Measurements from ENCODE around the gene HYAL1. TPM values are rescaled to one million over a fixed set of nuclear protein-coding genes. Genes with fewer than 3 reads are reported as not detected.

Gene HYAL1, protein sequence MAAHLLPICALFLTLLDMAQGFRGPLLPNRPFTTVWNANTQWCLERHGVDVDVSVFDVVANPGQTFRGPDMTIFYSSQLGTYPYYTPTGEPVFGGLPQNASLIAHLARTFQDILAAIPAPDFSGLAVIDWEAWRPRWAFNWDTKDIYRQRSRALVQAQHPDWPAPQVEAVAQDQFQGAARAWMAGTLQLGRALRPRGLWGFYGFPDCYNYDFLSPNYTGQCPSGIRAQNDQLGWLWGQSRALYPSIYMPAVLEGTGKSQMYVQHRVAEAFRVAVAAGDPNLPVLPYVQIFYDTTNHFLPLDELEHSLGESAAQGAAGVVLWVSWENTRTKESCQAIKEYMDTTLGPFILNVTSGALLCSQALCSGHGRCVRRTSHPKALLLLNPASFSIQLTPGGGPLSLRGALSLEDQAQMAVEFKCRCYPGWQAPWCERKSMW
- total RNA-seq = under 1 TPM; 0.25 to 0.26 TPM

DNA sequence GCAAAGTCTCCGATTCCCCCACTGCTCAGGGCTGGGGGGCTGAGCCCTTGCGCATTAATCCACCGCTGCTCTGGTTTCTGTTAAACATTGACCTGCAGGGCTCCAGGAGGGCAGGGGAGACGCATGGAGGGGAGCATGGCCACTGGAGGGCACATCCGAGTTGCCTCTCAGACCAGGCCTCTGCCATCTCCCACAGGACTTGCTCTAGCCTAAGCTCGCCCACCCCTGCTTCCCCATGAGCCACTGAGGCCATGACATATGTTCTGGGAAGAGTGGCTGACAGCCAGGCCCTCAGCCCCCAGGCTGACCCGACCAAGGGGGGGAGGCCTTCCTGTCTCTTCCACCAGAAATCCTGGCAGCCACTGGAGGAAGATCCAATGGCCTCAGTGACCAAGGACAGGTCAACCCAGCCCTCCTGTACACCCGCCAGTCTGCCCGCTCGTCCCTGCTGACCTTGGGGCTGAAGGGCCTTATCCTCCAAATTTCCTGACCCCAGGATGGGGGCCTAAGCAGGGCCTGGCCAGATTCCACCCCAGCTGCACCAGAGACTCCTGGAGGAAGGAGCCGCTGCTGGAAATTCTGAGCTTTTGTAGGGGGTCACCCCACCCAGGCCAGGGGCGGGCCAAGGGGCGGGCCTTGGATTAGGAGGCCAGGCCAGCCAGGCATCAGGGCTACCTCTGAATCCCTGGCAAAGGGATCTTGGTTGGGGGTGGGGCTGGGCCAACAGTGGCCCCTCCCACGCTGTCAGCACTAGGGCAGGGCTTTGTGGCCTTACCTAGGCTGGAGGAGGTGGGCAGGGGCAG lies at the start of gene HYAL1:
TSS of gene HYAL1 (minus strand) at position 562 of the 803 bp plus-strand sequence. CDS start 618 bp downstream, outside the sequence.
- peaks cover 16 to 17% of the 10 kb centered on the region in 2 donors for H3K4me1 Mint-ChIP-seq (ENCODE audit: low read depth in 2 of 2)
- no peak for DNase-seq (ENCODE audit: low spot score)
- H3K4me3 Mint-ChIP-seq = no peak within 1 kb of the TSS
- H3K27ac Mint-ChIP-seq = no peak within 1 kb of the TSS
- no peak for ATAC-seq
- no peaks in the 10 kb centered on the region for H3K27me3 Mint-ChIP-seq
- no peaks in the 10 kb centered on the region for H3K36me3 Mint-ChIP-seq
- no peaks in the 10 kb centered on the region for H3K9me3 Mint-ChIP-seq

DNA sequence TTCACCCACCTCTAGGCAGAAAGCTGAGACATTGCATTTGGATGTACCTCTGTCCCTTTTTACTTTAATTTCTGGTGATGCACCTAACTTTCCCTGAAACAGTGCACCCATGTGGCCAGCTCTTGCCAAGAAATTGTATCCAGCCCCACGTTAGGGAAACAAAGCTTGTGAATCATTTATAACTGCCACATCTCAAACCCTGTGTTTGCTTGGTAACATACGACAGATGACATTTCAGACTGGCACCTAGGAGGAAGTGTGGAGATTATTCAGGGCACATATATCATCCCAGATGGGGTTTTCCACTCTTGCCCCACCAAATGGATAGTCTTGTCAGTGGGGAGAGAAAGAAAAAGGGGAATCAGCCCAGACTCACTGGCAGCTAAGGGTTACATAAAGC lies 49.4 kb upstream of the HYAL1 start:
- Mint-ChIP-seq H3K9me3 (no peaks in the 10 kb centered on the region), H3K27ac (peak overlapping the region in 1 of 2 donors; percentile 45), H3K4me3 (no peak overlapping the region), H3K4me1 (ENCODE audit: low read depth in 2 of 2) (peaks cover 40 to 57% of the 10 kb centered on the region in 2 donors), H3K27me3 (no peaks in the 10 kb centered on the region), H3K36me3 (peaks cover 6% of the 10 kb centered on the region)
- ATAC-seq (no peak), DNase-seq (ENCODE audit: low spot score) (no peak)

DNA sequence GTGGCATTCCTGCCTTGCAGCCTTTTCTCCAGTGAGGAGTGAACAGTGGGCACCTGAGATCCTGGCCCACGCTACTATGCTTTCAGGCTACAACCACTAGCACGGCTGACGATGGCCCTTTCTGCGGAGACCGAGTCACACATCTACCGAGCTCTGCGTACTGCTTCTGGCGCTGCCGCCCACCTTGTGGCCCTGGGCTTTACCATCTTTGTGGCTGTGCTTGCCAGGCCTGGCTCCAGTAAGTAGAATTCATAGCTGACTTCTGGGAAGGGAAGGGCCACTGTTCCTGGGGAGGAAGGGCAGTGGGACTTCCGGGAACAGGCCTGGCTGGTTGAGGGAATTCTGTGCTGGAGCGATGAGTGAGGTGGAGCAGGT lies 47.9 kb upstream of the HYAL1 start:
- Mint-ChIP-seq H3K4me3 (peak overlapping the region; percentile 98), H3K36me3 (peaks cover 6% of the 10 kb centered on the region), H3K4me1 (ENCODE audit: low read depth in 2 of 2) (peaks cover 35 to 47% of the 10 kb centered on the region in 2 donors)

DNA sequence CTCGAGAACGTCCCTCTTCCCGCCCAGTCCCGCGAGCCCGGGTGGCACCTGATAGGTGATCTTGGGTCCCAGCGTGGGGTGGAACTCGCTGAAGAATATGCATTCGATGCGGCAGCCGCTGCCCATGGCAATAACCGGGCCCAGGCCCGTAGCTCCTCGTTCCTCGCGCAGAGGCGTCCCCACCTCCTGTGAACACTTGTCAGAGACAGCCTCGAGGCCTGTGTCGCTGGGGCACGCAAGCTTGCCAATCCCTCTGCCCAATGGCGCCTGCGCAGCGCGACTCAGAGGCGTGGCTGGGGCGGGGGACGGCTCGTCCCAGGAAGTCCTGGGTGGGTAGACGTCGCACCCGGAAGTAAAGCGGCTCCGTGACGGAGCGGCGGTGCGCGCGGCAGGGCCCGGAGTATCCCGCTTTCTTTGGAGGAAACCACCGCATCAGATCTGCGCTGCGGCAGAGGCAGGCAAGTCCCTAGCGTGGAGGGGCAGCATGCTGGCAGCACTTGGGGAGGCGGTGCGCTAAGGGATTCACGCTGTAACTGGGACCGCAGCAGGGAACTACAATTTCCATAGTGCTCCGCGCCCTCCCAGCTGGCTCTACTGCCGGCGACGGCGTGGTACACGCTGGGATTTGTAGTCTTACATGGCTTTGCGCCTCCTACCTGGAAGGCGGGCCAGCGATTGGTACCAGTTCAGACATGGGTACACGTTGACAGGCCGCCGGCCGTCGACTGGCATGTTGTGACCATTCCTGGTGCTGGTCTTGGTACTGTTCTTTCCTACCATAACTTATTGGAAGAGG lies 47.4 kb upstream of the HYAL1 start, which contains the start of the genes CYB561D2 and NPRL2:
TSS of gene CYB561D2 (plus strand) at position 336 of the 796 bp plus-strand sequence. CDS start 572 bp downstream, outside the sequence.
TSS of gene NPRL2 (minus strand) at position 249 of the 796 bp plus-strand sequence. CDS start at position 126, 123 bp downstream.
- no peaks in the 10 kb centered on the region for H3K27me3 Mint-ChIP-seq
- H3K4me3 Mint-ChIP-seq = peak within 1 kb of the TSS; percentile 98
- H3K27ac Mint-ChIP-seq = peak within 1 kb of the TSS; percentile 93 to 96
- peak; percentile 99 for DNase-seq (ENCODE audit: low spot score)
- H3K4me1 Mint-ChIP-seq (ENCODE audit: low read depth in 2 of 2) = peaks cover 41 to 51% of the 10 kb centered on the region in 2 donors
- H3K36me3 Mint-ChIP-seq = peaks cover 6% of the 10 kb centered on the region
- no peaks in the 10 kb centered on the region for H3K9me3 Mint-ChIP-seq
- peak; percentile 95 to 96 for ATAC-seq

More for the DNA sequence above, 47.9 kb upstream of the HYAL1 start:
- H3K27ac Mint-ChIP-seq = peak overlapping the region; percentile 93 to 96
- no peak for DNase-seq (ENCODE audit: low spot score)
- no peaks in the 10 kb centered on the region for H3K27me3 Mint-ChIP-seq
- no peak for ATAC-seq
- H3K9me3 Mint-ChIP-seq = no peaks in the 10 kb centered on the region

DNA sequence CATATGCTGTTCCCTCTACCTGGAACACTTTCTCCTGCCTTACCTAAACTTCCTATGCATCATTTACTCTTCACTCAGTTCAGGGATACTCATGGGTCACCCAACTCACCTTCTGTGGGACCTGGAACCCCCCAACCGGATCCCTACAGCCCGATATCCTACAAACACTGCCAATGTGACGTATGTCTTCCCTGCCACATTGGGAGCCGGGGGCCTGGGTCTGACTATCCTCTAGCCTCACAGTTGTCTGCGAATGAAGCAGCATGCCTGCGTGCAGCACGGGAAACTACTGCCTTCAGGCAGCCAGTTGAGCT lies 46.8 kb upstream of the HYAL1 start:
- H3K4me1 Mint-ChIP-seq (ENCODE audit: low read depth in 2 of 2) = peaks cover 42 to 47% of the 10 kb centered on the region in 2 donors
- peak overlapping the region; percentile 93 to 96 for H3K27ac Mint-ChIP-seq
- H3K4me3 Mint-ChIP-seq = peak overlapping the region; percentile 98
- no peaks in the 10 kb centered on the region for H3K27me3 Mint-ChIP-seq
- no peak for ATAC-seq
- H3K36me3 Mint-ChIP-seq = peaks cover 6% of the 10 kb centered on the region
- no peak for DNase-seq (ENCODE audit: low spot score)
- no peaks in the 10 kb centered on the region for H3K9me3 Mint-ChIP-seq

DNA sequence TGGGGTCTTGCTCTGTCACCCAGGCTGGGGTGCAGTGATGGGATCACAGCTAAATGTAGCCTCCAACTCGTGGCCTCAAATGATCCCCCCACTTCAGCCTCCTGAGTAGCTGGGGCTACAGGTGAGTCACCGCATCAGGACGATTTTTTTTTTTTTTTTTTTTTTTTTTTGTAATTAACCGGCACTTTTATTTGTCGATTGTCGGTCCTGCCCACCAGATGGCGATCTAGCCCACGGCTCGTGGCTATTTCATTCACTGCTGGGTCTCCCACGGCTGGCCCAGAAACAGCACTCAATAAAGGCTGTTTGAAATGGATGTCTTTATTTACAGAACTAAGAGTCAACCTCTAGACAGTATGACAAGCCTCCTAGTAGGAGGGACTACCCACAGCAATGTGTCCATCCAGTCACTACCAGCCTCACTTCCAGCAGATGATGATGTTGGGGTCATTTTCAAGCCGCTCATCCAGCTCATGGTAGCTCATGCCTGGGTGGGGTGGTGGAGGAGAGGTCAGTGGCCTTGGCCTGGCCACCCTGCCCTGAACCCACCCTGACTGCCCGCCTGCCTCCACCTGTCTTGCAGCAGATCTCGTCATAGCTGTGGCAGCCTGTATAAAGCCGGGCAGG lies 43.9 kb upstream of the HYAL1 start:
- Mint-ChIP-seq H3K4me3 (no peak overlapping the region), H3K27ac (peak overlapping the region in 1 of 2 donors; percentile 43), H3K36me3 (no peaks in the 10 kb centered on the region), H3K27me3 (no peaks in the 10 kb centered on the region), H3K9me3 (no peaks in the 10 kb centered on the region), H3K4me1 (ENCODE audit: low read depth in 2 of 2) (peaks cover 42 to 53% of the 10 kb centered on the region in 2 donors)
- no peak for ATAC-seq
- DNase-seq (ENCODE audit: low spot score) = no peak

DNA sequence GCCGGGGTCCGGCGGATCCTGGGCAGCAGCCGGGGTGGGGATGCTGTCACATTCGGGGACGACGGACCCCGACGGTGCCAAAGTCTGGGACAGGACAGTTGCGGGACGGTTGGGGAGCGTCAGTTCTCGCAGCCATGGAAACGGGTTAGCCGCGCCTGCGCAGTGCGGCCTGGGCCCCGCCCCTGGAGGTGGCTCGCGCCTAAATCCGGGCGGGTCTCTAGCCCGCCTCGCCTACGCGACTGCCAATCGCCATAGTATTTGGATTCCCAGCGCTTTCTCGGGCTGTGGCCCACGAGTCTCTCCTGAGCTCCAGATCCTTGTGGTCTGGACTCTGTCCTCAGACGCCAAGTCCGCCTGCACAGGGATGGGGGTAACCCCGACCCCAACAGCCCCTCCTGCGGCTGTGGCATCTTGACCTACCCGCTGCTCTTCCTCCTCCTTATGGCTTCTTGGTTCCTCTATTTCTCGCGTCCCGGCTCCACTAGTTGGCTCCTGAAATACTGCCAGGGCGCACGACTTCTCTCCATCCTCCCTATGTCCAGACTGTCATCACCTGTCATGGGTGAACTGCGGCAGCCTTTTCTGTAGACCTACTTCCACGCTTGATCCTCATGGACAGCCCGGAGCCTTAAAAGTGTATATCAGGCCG lies 42.3 kb upstream of the HYAL1 start, which contains the start of gene ZMYND10:
TSS of gene ZMYND10 (minus strand) at position 147 of the 649 bp plus-strand sequence. CDS start 153 bp downstream, outside the sequence.
- H3K27me3 Mint-ChIP-seq = no peaks in the 10 kb centered on the region

DNA sequence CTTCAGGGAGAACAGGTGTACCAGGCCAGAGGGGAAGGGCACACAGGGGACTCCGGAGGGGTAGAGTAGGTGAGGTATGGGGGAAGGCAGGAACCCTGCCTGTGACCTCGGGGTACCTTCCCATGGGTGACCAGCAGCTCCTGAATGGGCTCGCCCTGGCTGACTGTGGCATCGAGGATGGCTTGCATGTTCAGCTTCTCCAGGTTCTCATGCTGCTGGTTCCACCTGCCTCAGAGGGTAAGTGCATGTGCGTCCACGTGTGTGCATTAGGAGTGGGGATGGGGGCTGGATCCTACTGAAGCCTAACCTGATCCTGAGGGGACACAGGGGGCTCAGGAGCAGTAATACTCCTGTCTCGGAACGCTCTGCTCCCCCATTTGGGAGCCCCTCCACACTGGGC lies 41.6 kb upstream of the HYAL1 start:
- no peak for DNase-seq (ENCODE audit: low spot score)
- H3K27me3 Mint-ChIP-seq = no peaks in the 10 kb centered on the region
- H3K4me3 Mint-ChIP-seq = no peak overlapping the region
- no peaks in the 10 kb centered on the region for H3K9me3 Mint-ChIP-seq
- ATAC-seq = no peak
- H3K27ac Mint-ChIP-seq = no peak overlapping the region
- H3K36me3 Mint-ChIP-seq = no peaks in the 10 kb centered on the region
- H3K4me1 Mint-ChIP-seq (ENCODE audit: low read depth in 2 of 2) = peaks cover 36 to 52% of the 10 kb centered on the region in 2 donors

More for the DNA sequence above, 42.3 kb upstream of the HYAL1 start, which contains the start of gene ZMYND10:
- peak within 1 kb of the TSS; percentile 77 for H3K4me3 Mint-ChIP-seq
- H3K9me3 Mint-ChIP-seq = no peaks in the 10 kb centered on the region
- H3K36me3 Mint-ChIP-seq = no peaks in the 10 kb centered on the region
- peak; percentile 83 for DNase-seq (ENCODE audit: low spot score)
- H3K27ac Mint-ChIP-seq = peak within 1 kb of the TSS in 1 of 2 donors; percentile 63
- peaks cover 41 to 55% of the 10 kb centered on the region in 2 donors for H3K4me1 Mint-ChIP-seq (ENCODE audit: low read depth in 2 of 2)
- peak in 1 of 2 donors; percentile 34 for ATAC-seq

DNA sequence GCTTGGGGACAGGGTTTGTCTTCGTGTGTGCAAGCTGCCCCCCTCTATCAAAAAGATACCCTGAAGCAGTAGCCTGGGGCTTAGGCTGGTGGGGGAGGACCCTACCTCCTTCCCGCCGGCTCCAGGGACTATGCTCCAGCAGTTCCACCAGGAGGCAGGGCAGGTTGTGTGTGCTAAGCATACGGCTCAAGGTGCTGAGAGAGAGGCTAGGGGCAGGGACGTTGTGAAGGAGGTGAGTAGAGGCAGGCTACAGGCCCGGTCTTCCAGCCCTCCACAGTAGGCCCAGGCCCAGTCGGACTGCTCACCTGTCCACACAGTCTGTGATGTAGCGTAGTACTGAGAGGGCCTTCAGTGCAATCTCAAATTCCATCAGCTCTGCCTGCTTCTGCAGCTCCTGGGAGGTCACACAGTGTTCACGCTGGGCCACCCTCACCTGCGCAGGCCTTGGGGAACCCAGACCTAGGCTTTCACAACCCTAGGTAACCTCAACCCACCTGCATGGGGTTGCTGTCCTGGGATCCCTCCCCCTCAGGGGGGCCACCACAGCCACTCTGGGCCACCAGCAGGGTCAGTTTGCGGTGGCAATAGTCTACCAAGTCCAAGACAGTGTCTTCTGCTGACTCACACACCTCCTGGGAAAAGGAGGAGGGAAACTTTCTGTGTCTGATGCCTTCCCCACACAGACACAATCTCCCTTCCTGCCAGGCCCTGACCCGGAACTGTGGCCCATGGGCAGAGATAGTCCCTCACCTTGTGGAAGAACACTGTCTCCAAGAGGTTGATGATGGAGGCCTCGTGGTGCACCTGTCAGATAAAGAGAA lies 39.6 kb upstream of the HYAL1 start:
- H3K9me3 Mint-ChIP-seq = no peaks in the 10 kb centered on the region
- peaks cover 44 to 55% of the 10 kb centered on the region in 2 donors for H3K4me1 Mint-ChIP-seq (ENCODE audit: low read depth in 2 of 2)
- no peaks in the 10 kb centered on the region for H3K36me3 Mint-ChIP-seq
- no peak overlapping the region for H3K4me3 Mint-ChIP-seq
- ATAC-seq = no peak
- DNase-seq (ENCODE audit: low spot score) = no peak
- no peaks in the 10 kb centered on the region for H3K27me3 Mint-ChIP-seq
- peak overlapping the region in 1 of 2 donors; percentile 17 for H3K27ac Mint-ChIP-seq

DNA sequence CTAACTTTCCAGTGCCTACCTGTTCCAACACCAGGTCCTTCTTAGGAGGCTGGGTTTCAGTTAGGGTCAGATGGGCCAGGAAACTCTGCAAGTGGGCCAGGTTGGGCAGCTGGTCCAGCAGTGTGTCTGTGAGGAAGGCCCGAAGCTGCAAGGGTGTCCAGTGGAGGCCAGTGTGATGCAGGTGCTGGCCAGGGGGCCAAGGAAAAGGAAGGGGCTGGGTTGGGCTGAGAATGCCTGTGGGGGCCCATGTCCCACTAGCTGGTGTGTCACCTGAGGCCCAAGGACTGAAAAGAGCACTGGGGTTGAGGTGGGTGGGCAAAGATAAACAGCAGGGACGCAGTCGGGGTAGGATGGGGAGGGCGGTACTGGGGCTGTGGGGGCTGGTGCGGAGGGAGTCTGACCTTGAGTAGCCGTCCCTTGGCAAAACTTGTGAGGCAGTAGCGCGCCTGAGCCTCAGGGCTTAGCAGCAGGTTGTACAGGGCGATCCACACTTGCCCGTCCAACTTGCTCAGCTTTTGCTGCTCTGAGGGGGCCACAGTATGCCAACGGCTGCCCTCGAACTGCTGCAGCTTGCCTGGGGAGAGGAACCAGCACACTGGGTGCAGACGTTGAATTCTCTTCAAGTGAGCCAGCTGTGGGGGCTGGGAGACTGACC lies 38.7 kb upstream of the HYAL1 start:
- Mint-ChIP-seq H3K9me3 (no peaks in the 10 kb centered on the region), H3K4me1 (ENCODE audit: low read depth in 2 of 2) (peaks cover 38 to 53% of the 10 kb centered on the region in 2 donors), H3K27ac (no peak overlapping the region), H3K36me3 (no peaks in the 10 kb centered on the region), H3K4me3 (no peak overlapping the region), H3K27me3 (no peaks in the 10 kb centered on the region)
- DNase-seq (ENCODE audit: low spot score) (no peak), ATAC-seq (no peak)

DNA sequence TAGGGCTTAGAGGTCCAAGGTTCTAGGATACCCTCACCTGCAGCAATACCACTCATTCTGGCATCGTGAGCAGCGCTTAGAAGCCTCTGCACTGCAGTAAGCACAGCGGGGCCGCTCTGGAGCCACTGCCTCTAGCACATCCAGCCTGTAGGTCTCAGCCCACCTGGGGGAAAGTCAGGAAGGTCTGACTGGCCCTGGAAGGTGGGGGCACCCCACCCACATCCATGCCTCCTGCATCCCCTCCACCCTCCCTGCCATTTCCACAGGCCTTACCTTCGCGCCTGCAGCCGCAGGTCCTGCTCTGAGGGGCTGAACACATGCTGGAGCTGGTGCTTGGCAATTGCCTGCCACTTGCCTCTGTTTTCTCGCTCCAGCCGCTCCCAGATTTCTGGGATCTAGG lies 38.2 kb upstream of the HYAL1 start:
- peak overlapping the region in 1 of 2 donors; percentile 97 for H3K27ac Mint-ChIP-seq
- ATAC-seq = no peak
- no peaks in the 10 kb centered on the region for H3K9me3 Mint-ChIP-seq
- no peak for DNase-seq (ENCODE audit: low spot score)
- H3K4me1 Mint-ChIP-seq (ENCODE audit: low read depth in 2 of 2) = peaks cover 38 to 55% of the 10 kb centered on the region in 2 donors
- no peaks in the 10 kb centered on the region for H3K27me3 Mint-ChIP-seq
- peaks cover 2% of the 10 kb centered on the region for H3K36me3 Mint-ChIP-seq
- H3K4me3 Mint-ChIP-seq = peak overlapping the region; percentile 83
